GM12874 (cell line): ENCODE data around the gene FBXW9.

ENCODE experiments used
- CTCF ChIP-seq: IDR thresholded peaks from 2 replicates; pipeline ENCODE4 v1.5.1; 2011; ENCODE audit warnings: low read depth, mild to moderate bottlenecking, control low read depth, low read length, moderate library complexity; ENCODE audit not compliant: insufficient read depth

Gene FBXW9

GRCh38 chr19:12730064-12730463, 33.6 kb upstream of the FBXW9 start:
- no peak for TF ChIP-seq CTCF

- TF ChIP-seq CTCF: no peak
Measured at GRCh38 chr19:12727745-12728433, 31.5 kb upstream of the FBXW9 start.

- no peak for TF ChIP-seq CTCF
Measured at GRCh38 chr19:12726988-12727316, 30.5 kb upstream of the FBXW9 start.

GRCh38 chr19:12723641-12724426, 27.4 kb upstream of the FBXW9 start, which contains the start of gene TNPO2:
TSS of gene TNPO2 (minus strand) at chr19:12723932. CDS start at chr19:12720977, 2,955 bp downstream.
- no peak for TF ChIP-seq CTCF

DNA sequence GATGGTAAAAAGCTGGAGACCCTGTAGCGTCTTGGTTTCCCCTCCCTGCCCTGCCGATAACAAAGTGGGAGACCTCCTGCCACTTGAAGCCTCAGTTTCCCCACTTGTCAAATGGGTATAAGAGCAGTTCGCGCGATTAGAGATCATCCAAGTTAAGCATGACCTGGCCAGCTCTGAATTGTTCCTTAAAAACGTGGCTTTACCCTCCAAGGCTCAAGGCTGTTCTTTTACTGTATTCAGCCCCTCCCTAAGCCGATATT, 26.9 kb upstream of the FBXW9 start:
- TF ChIP-seq CTCF: no peak

- no peak for TF ChIP-seq CTCF
Measured at GRCh38 chr19:12722566-12723380, 26.3 kb upstream of the FBXW9 start.
